ENCODE measurements around the gene DNAH1.

DNA sequence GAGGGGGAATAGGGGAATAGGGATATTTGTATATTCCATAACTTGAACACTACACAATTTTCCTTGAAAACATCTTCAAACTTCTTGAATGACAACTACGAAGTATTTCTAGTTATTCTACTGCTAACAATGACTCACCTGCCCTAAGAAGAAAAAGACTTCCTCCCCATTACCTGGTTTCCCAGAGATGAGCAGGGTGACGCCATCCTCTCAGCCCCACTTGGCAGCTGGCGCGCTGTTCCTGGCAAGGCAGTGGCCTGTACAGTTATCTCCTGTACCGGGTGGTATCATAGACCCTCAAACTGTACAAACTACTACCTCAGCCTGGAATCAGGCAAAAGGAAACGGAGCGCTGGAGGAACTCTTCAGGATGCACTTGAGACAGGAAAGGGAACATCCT is 48.1 kb upstream of the DNAH1 start:
- no peak for TF ChIP-seq CTCF (conservative IDR thresholded peaks at IDR 0.05)
- TF ChIP-seq EZH2 (IDR thresholded peaks at IDR 0.05; ENCODE audit: low read depth), result no peak

Data from PC-9 (cell line).